Activated CD8-positive, alpha-beta T cell treated with anti-CD3 and anti-CD28 coated beads for 36 hours (primary cell): ENCODE measurements around the gene ACRV1. TPM values are rescaled to one million over a fixed set of nuclear protein-coding genes. Genes with fewer than 3 reads are reported as not detected.
A peak's percentile ranks its signal among the peaks of the same experiment; 100 is the strongest.

Experiments
- ATAC-seq: fragments of 200-7000 bp; cut with Tn5 transposase; one replicate; pipeline ENCODE4 v1.10.0; 2021; ENCODE audit warnings: mild to moderate bottlenecking, moderate library complexity
- CTCF ChIA-PET: fragments of 350-600 bp; sonication (Branson Sonifier 250); formaldehyde crosslinking; loops from one replicate; lab custom pipeline; 2021; ENCODE audit warnings: antibody characterized with exemption; lab: Charles Lee
- POLR2A ChIA-PET: fragments of 350-600 bp; sonication (Branson Sonifier 250); formaldehyde crosslinking; loops from one replicate; lab custom pipeline; 2021; ENCODE audit warnings: antibody characterized with exemption; lab: Charles Lee
- DNase-seq: peaks from one replicate; pipeline ENCODE4 v3.0.0-alpha.2; 2020
- H3K27ac Mint-ChIP-seq: one replicate; pipeline ENCODE4 v1.8.0; 2021; ENCODE audit warnings: mild to moderate bottlenecking, mixed read lengths
- H3K27me3 Mint-ChIP-seq: one replicate; pipeline ENCODE4 v1.8.0; 2021; ENCODE audit warnings: mixed read lengths
- H3K36me3 Mint-ChIP-seq: one replicate; pipeline ENCODE4 v1.8.0; 2021; ENCODE audit warnings: low read depth, mixed read lengths
- H3K4me1 Mint-ChIP-seq: one replicate; pipeline ENCODE4 v1.8.0; 2021; ENCODE audit warnings: low read depth, mixed read lengths
- H3K4me3 Mint-ChIP-seq: one replicate; pipeline ENCODE4 v1.8.0; 2021; ENCODE audit warnings: mild to moderate bottlenecking, moderate library complexity, mixed read lengths
- H3K9me3 Mint-ChIP-seq: one replicate; pipeline ENCODE4 v1.8.0; 2021; ENCODE audit warnings: mixed read lengths
- CTCF ChIP-seq: fragments of 200-600 bp; IDR thresholded peaks from one replicate; pipeline ENCODE4 v1.8.0; 2022; ENCODE audit warnings: antibody characterized with exemption, mild to moderate bottlenecking
- intact Hi-C: fragments of 100-400 bp; cut with micrococcal nuclease; formaldehyde crosslinking; loops from one replicate; pipeline ENCODE4 v1.10.0; 2022
- total RNA-seq, 2 experiments: library from RNA; stranded (reverse); gene quantifications; one replicate each; pipeline ENCODE4 v1.2.3, GENCODE V29; 2021

Gene ACRV1
- total RNA-seq, 2 experiments from 2014 or later, result not detected

DNA sequence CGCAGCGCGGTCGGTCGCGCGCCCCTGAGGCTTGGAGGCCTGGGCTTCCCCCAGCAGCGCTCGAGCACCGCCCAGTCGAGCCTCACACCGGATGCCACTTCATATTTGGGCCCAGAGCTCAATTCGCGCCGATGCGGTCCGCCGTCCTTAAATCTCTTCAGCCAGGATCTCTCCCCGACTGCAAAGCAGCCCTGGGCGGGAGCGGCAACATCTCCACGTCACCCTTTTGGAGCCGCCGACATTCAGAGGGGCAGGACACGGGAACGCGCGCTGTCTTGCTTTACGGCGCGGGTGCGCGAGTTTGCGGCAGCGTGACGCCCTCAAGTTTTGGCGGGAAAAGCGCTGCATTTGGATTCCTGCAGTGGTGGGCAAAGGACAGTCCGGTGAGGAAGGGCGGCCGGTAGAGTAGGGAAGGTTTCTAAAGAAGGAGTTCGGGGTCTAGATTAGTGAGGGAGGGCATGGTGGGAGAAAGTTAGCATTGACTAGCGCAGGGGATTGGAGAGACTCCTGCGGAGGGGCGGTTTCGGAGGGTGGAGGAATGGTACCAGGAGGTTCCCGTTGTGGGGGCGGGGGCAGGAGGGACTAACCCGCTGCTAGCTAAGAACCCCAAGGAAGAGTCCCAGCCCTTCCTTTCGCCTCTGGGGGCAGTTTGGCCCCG is 54.9 kb downstream of the ACRV1 start:
- ATAC-seq (peak; percentile 88), DNase-seq (peak; percentile 90)
- intact Hi-C loops, result loop anchor here (2.0 to 10.0 kb wide), 2 partner anchors 33 to 249 kb away; partner anchors contain the start of gene STT3A
- Mint-ChIP-seq H3K36me3 (peaks cover 52% of the 10 kb centered on the region), H3K9me3 (no peaks in the 10 kb centered on the region), H3K27ac (peak overlapping the region; percentile 97), H3K4me3 (peak overlapping the region; percentile 93), H3K4me1 (peaks cover 22% of the 10 kb centered on the region), H3K27me3 (no peaks in the 10 kb centered on the region)
- ChIA-PET POLR2A (interaction anchor here (0.6 to 5.7 kb wide), 14 partner anchors 9 to 173 kb away, joined by 3 to 43 read pairs (median 4); partner anchors contain the start of genes EI24 and STT3A), CTCF (interaction anchor here (0.7 to 2.8 kb wide), 6 partner anchors 9 to 277 kb away, joined by 3 to 8 read pairs (median 4); partner anchors contain the start of gene PUS3)
- TF ChIP-seq CTCF, result no peak

DNA sequence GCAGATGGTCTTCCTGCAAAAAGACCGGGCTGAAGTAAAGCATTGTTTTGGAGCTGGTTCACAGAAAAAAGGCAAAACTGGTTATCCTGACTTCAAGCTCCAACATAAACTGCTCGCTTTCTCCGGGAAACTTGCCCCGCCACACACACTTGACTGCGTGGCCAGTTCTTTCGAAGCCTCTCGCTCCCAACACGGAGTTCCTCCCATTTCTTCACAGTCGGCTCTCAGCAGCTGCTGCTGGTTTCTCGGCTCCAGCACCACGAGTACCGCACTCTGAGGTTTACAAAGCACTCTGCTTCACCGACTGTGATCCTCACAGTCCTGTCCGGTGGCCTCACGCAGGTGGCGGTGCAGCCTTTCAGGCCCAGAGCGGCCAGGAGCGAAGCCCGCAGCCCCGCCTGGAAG is 55.4 kb downstream of the ACRV1 start:
- intact Hi-C loops, result loop anchor here (2.0 to 10.0 kb wide), 2 partner anchors 32 to 250 kb away; partner anchors contain the start of gene STT3A
- H3K9me3 Mint-ChIP-seq, result no peaks in the 10 kb centered on the region
- peak overlapping the region; percentile 97 for H3K27ac Mint-ChIP-seq
- POLR2A ChIA-PET, result interaction anchor here (0.6 to 5.7 kb wide), 16 partner anchors 9 to 619 kb away, joined by 3 to 43 read pairs (median 4); partner anchors contain the start of genes EI24, HYLS1, PUS3 and STT3A
- ATAC-seq (no peak), DNase-seq (no peak)
- CTCF ChIA-PET, result interaction anchor here (0.7 to 2.8 kb wide), 5 partner anchors 8 to 278 kb away, joined by 3 to 8 read pairs (median 4); partner anchors contain the start of gene PUS3
- peak overlapping the region; percentile 93 for H3K4me3 Mint-ChIP-seq
- no peak for TF ChIP-seq CTCF
- peaks cover 22% of the 10 kb centered on the region for H3K4me1 Mint-ChIP-seq
- peaks cover 54% of the 10 kb centered on the region for H3K36me3 Mint-ChIP-seq
- no peaks in the 10 kb centered on the region for H3K27me3 Mint-ChIP-seq

DNA sequence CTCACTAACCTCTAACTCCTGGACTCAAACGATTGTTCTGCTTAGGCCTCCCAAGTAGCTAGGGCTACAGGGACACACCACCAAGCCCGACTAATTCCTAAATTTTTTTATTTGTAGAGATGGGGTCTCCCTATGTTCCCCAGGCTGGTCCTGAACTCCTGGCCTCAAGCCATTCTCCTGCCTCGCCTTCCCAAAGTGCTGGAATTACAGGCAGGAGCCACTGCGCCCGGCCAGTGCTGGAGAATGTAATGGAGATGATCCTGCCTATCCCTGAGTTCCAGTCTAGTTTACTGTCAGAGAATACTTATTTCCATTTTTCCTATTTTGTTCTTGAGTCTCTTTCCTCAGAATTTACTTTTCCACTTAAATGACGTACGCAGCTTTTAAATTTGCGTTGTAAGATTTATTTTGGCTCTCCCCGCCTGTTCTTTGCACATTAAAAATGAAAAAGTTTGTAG is 55.9 kb downstream of the ACRV1 start, which contains the start of gene CHEK1:
Gene CHEK1 (plus strand): TSS at position 408 of the 458 bp plus-strand sequence. CDS start 1,606 bp downstream, outside the sequence.
- H3K36me3 Mint-ChIP-seq, result peaks cover 53% of the 10 kb centered on the region
- H3K4me3 Mint-ChIP-seq, result peak within 1 kb of the TSS; percentile 93
- no peaks in the 10 kb centered on the region for H3K27me3 Mint-ChIP-seq
- DNase-seq (no peak), ATAC-seq (no peak)
- ChIA-PET POLR2A (interaction anchor here (0.7 to 5.7 kb wide), 12 partner anchors 8 to 619 kb away, joined by 3 to 43 read pairs (median 4); partner anchors contain the start of genes EI24, HYLS1, PUS3 and STT3A), CTCF (interaction anchor here (0.7 to 2.8 kb wide), 4 partner anchors 8 to 278 kb away, joined by 3 to 8 read pairs (median 4); partner anchors contain the start of gene PUS3)
- no peaks in the 10 kb centered on the region for H3K9me3 Mint-ChIP-seq
- H3K4me1 Mint-ChIP-seq, result peaks cover 22% of the 10 kb centered on the region
- peak within 1 kb of the TSS; percentile 97 for H3K27ac Mint-ChIP-seq
- intact Hi-C loops, result loop anchor here (2.0 to 10.0 kb wide), 2 partner anchors 32 to 250 kb away; partner anchors contain the start of gene STT3A
- no peak for TF ChIP-seq CTCF

- ChIA-PET CTCF (no interaction called here), POLR2A (interaction anchor here (1.0 to 5.7 kb wide), 3 partner anchors 12 to 53 kb away, joined by 3 to 43 read pairs (median 4); partner anchors contain the start of genes EI24 and STT3A)
- Mint-ChIP-seq H3K9me3 (no peaks in the 10 kb centered on the region), H3K27ac (no peak overlapping the region), H3K27me3 (no peaks in the 10 kb centered on the region), H3K4me3 (no peak overlapping the region), H3K36me3 (peaks cover 56% of the 10 kb centered on the region), H3K4me1 (peaks cover 18% of the 10 kb centered on the region)
- no peak for ATAC-seq
- intact Hi-C loops, result loop anchor here (10.0 kb wide), 1 partner anchor 252 kb away; no protein-coding TSS in a partner anchor
- TF ChIP-seq CTCF, result no peak
- DNase-seq, result no peak
These were observed 57.6 kb downstream of the ACRV1 start for GRCh38 chr11:125623064-125623463.
